Natural killer cell (primary cell): ENCODE data around the gene PARP2. TPM values are rescaled to one million over a fixed set of nuclear protein-coding genes. Genes with fewer than 3 reads are reported as not detected.

Experiments used
- ATAC-seq, 3 donors: fragments of 150-1000 bp in 2 of 3; fragments of 200-7000 bp in 1 of 3; cut with Tn5 transposase; 1 replicate in 1 of 3; 2 replicates in 2 of 3; pipeline ENCODE4 v1.10.0; 2021; ENCODE audit warnings: mild to moderate bottlenecking in 2 of 3, moderate library complexity in 2 of 3
- DNase-seq, 2 donors: peaks; one replicate each; pipeline versions ENCODE4 v3.0.0 to v3.0.0-alpha.2; 2013 to 2021; ENCODE audit warnings: mixed read lengths in 1 of 2
- H3K27ac ChIP-seq: one replicate; pipeline ENCODE4 v1.5.1; 2013; ENCODE audit warnings: mild to moderate bottlenecking, low read length
- H3K27me3 ChIP-seq: one replicate; pipeline ENCODE4 v1.6.1; 2013; ENCODE audit warnings: low read length; ENCODE audit not compliant: control insufficient read depth, insufficient read depth
- H3K36me3 ChIP-seq: one replicate; pipeline ENCODE4 v1.6.1; 2013; ENCODE audit warnings: low read length; ENCODE audit not compliant: control insufficient read depth, insufficient read depth
- H3K4me1 ChIP-seq: one replicate; pipeline ENCODE4 v1.6.1; 2013; ENCODE audit warnings: low read length; ENCODE audit not compliant: control insufficient read depth, insufficient read depth
- H3K4me3 ChIP-seq: one replicate; pipeline ENCODE4 v1.5.1; 2013; ENCODE audit warnings: low read length
- H3K9me3 ChIP-seq: one replicate; pipeline ENCODE4 v1.6.1; 2013; ENCODE audit warnings: low read length; ENCODE audit not compliant: control insufficient read depth, insufficient read depth
- H3K27ac Mint-ChIP-seq, 2 donors: one replicate each; pipeline ENCODE4 v1.8.0; 2022; ENCODE audit warnings: mild to moderate bottlenecking in 2 of 2, mixed read lengths in 2 of 2, moderate library complexity in 1 of 2
- H3K27me3 Mint-ChIP-seq, 2 donors: one replicate each; pipeline ENCODE4 v1.8.0; 2022; ENCODE audit warnings: low read depth in 2 of 2, mixed read lengths in 2 of 2
- H3K36me3 Mint-ChIP-seq: one replicate; pipeline ENCODE4 v1.8.0; 2022; ENCODE audit warnings: mixed read lengths
- H3K4me1 Mint-ChIP-seq, 2 donors: one replicate each; pipeline ENCODE4 v1.8.0; 2022; ENCODE audit warnings: mixed read lengths in 2 of 2
- H3K4me3 Mint-ChIP-seq: one replicate; pipeline ENCODE4 v1.8.0; 2022; ENCODE audit warnings: mild to moderate bottlenecking, moderate library complexity, mixed read lengths
- H3K9me3 Mint-ChIP-seq, 2 donors: one replicate each; pipeline ENCODE4 v1.8.0; 2022; ENCODE audit warnings: mixed read lengths in 2 of 2
- WGBS: methylation state at CpG from one replicate; pipeline ENCODE4 v1.1.7; 2013; ENCODE audit warnings: missing lambda C conversion rate; ENCODE audit not compliant: insufficient coverage; 5-methylcytosine and 5-hydroxymethylcytosine counted together
- intact Hi-C: fragments of 100-400 bp; cut with micrococcal nuclease; formaldehyde crosslinking; loops from one replicate; pipeline ENCODE4 v1.14.2; 2022
- total RNA-seq, 4 donors: library from RNA; stranded (reverse); fragments of 120-200 nt in 1 of 4; gene quantifications; one replicate each; pipeline versions ENCODE4 v1.2.3 to v1.2.4, GENCODE V29; 2013 to 2022
- TF ChIP-seq, protein P1 (sequence below): fragments of 200-600 bp; IDR thresholded peaks from one replicate; pipeline ENCODE4 v1.8.0; 2022; ENCODE audit warnings: antibody characterized with exemption

Gene PARP2
- total RNA-seq, 3 donors from 2014 or later (not counting 1 experiment from before 2014, with no cell fraction given), result 18.2 to 28.3 (median 22.2) TPM

DNA sequence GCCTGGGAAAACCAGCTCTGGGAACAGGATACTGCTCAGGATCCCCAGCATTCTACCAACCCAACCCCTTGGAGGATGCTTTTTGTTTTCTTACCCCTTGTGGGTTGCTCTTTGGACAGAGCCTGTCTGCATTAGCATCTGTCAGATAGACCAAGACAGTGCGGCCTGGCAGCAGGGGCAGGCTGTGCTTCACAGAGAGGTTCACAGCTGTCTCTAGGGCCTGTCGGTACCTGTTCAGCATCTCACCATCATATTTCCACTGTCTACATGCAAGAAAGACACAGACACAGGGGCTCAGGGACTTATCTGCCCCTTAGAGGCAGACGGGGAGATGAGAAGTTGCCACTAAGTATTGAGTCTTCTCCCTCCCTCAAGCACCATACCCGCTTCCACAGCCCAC, 48.1 kb downstream of the PARP2 start:
- H3K9me3 Mint-ChIP-seq, result no peaks in the 10 kb centered on the region
- Histone ChIP-seq H3K4me3 (no peak overlapping the region), H3K27me3 (no peaks in the 10 kb centered on the region), H3K36me3 (peaks cover 84% of the 10 kb centered on the region), H3K27ac (no peak overlapping the region), H3K4me1 (no peaks in the 10 kb centered on the region), H3K9me3 (no peaks in the 10 kb centered on the region)
- H3K27me3 Mint-ChIP-seq, result no peaks in the 10 kb centered on the region
- H3K27ac Mint-ChIP-seq, result no peak overlapping the region
- H3K4me1 Mint-ChIP-seq, result no peaks in the 10 kb centered on the region
- H3K36me3 Mint-ChIP-seq, result peaks cover 39% of the 10 kb centered on the region
- H3K4me3 Mint-ChIP-seq, result no peak overlapping the region
- TF ChIP-seq, protein P1, sequence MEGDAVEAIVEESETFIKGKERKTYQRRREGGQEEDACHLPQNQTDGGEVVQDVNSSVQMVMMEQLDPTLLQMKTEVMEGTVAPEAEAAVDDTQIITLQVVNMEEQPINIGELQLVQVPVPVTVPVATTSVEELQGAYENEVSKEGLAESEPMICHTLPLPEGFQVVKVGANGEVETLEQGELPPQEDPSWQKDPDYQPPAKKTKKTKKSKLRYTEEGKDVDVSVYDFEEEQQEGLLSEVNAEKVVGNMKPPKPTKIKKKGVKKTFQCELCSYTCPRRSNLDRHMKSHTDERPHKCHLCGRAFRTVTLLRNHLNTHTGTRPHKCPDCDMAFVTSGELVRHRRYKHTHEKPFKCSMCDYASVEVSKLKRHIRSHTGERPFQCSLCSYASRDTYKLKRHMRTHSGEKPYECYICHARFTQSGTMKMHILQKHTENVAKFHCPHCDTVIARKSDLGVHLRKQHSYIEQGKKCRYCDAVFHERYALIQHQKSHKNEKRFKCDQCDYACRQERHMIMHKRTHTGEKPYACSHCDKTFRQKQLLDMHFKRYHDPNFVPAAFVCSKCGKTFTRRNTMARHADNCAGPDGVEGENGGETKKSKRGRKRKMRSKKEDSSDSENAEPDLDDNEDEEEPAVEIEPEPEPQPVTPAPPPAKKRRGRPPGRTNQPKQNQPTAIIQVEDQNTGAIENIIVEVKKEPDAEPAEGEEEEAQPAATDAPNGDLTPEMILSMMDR, result no peak
- ATAC-seq (no peak), DNase-seq (no peak)
- WGBS, result 98% methylated on average over 2 of the region's 4 CpGs
- intact Hi-C loops, result no loop called here

GRCh38 chr14:20397511-20397910, 54.1 kb downstream of the PARP2 start:
- Mint-ChIP-seq H3K27ac (no peak overlapping the region), H3K36me3 (peaks cover 38% of the 10 kb centered on the region), H3K4me3 (no peak overlapping the region), H3K27me3 (no peaks in the 10 kb centered on the region), H3K4me1 (no peaks in the 10 kb centered on the region), H3K9me3 (no peaks in the 10 kb centered on the region)
- Histone ChIP-seq H3K4me3 (no peak overlapping the region), H3K36me3 (peaks cover 73% of the 10 kb centered on the region), H3K9me3 (no peaks in the 10 kb centered on the region), H3K27me3 (no peaks in the 10 kb centered on the region), H3K27ac (no peak overlapping the region), H3K4me1 (no peaks in the 10 kb centered on the region)
- TF ChIP-seq, protein P1, result no peak
- intact Hi-C loops, result no loop called here
- ATAC-seq (no peak), DNase-seq (no peak)
- 100% methylated on average over 2 of the region's 3 CpGs for WGBS

DNA sequence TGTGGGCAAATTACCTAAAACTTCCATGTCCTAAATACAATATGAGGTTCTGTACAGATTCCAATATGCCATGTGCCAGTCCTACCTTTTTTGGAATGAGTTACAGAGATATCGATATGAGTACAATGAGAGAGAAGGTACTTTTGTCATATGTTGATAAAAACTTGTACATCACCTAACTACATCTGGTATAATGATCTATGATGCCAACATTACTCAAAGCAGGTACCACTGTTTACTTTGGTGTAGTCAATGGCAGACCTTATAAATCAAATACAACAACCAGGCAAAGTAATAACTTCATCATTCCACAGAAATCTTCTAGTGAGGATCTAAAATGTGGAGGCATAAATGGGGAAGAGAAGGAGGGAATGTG, 57.1 kb downstream of the PARP2 start:
- no CpG with 5 or more reads among the region's 1 CpG for WGBS
- Mint-ChIP-seq H3K27me3 (no peaks in the 10 kb centered on the region), H3K4me1 (peaks cover 9 to 10% of the 10 kb centered on the region in 2 donors), H3K36me3 (peaks cover 35% of the 10 kb centered on the region), H3K27ac (no peak overlapping the region), H3K4me3 (no peak overlapping the region), H3K9me3 (no peaks in the 10 kb centered on the region)
- ATAC-seq, result no peak
- Histone ChIP-seq H3K9me3 (no peaks in the 10 kb centered on the region), H3K4me3 (no peak overlapping the region), H3K4me1 (no peaks in the 10 kb centered on the region), H3K36me3 (peaks cover 78% of the 10 kb centered on the region), H3K27ac (no peak overlapping the region), H3K27me3 (no peaks in the 10 kb centered on the region)
- DNase-seq, result no peak
- TF ChIP-seq, protein P1, result no peak
- intact Hi-C loops, result no loop called here

DNA sequence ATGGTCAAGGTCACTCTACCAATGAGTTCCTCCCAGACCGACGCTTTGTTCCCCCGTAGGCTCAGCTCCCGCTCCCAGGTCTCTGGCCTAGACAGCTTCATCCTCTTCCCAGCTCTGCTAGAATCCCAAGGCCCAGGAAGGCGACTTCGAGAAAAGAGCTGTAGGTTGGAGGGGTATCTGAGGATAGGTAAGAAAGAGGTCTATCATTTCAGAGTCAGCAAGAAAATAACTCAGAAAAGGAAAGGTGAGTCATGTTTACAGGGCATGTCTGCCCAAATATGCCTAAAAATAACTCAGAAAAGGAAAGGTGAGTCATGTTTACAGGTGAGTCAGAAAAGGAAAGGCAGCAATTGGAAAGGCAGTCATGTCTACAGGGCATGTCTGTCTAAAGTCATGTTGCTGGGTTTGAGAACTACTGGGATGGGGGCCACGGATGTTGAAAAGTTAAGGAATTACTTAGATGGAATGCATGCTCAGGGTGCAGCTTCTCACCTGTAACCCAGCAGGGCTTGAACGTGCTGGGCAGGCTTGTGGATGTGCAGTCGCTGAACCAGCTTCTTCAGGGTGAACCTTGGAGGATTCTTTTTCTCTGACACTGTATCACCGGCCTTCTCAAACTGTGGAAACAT, 57.6 kb downstream of the PARP2 start:
- H3K9me3 Mint-ChIP-seq, result no peaks in the 10 kb centered on the region

More for the DNA sequence above, 57.6 kb downstream of the PARP2 start:
- H3K9me3 ChIP-seq, result no peaks in the 10 kb centered on the region
- no peaks in the 10 kb centered on the region for H3K4me1 ChIP-seq
- Mint-ChIP-seq H3K36me3 (peaks cover 30% of the 10 kb centered on the region), H3K4me3 (no peak overlapping the region), H3K27me3 (no peaks in the 10 kb centered on the region), H3K27ac (no peak overlapping the region), H3K4me1 (peaks cover 12 to 13% of the 10 kb centered on the region in 2 donors)
- H3K36me3 ChIP-seq, result peaks cover 75% of the 10 kb centered on the region
- intact Hi-C loops, result no loop called here
- H3K4me3 ChIP-seq, result no peak overlapping the region
- 96% methylated on average over 10 of the region's 10 CpGs for WGBS
- H3K27me3 ChIP-seq, result no peaks in the 10 kb centered on the region
- TF ChIP-seq, protein P1, result no peak
- H3K27ac ChIP-seq, result no peak overlapping the region
- no peak for DNase-seq
- no peak for ATAC-seq
